SK-N-SH (cell line): ENCODE results near the gene PFKFB3. TPM values are rescaled to one million over a fixed set of nuclear protein-coding genes. Genes with fewer than 3 reads are reported as not detected.

Experiments
- CTCF ChIA-PET: fragments of 300-600, 350-600 bp; formaldehyde crosslinking; extraction: SDS; loops from one replicate; lab custom pipeline; 2021; lab: Yijun Ruan, JAX
- POLR2A ChIA-PET: fragments of 350-600 bp; sonication (Branson Sonifier 250); formaldehyde crosslinking; extraction: SDS; loops from one replicate; lab custom pipeline; 2020; ENCODE audit warnings: antibody characterized with exemption, inconsistent platforms; lab: Yijun Ruan, JAX
- DNase-seq: peaks from one replicate; pipeline ENCODE4 v3.0.0; 2012
- H2AFZ ChIP-seq: fragments of 200-600 bp; sonication (generic); 2 replicates; pipeline ENCODE4 v1.8.1; 2016; ENCODE audit warnings: antibody characterized with exemption, mild to moderate bottlenecking, low read depth
- H3F3A ChIP-seq: fragments of 200-600 bp; sonication (generic); replicated peaks from 2 replicates; pipeline ENCODE3; 2016; ENCODE audit warnings: antibody characterized with exemption, mild to moderate bottlenecking; ENCODE audit not compliant: insufficient read depth
- H3K27ac ChIP-seq, 2 experiments: fragments of 200-500 bp in 1 of 2; fragments of 200-600 bp in 1 of 2; sonication (Bioruptor generic) in 1 of 2; sonication (generic), shearing (Covaris generic) in 1 of 2; 2 replicates each; pipeline versions ENCODE4 v1.5.1 to v1.6.1; 2014 to 2016; ENCODE audit warnings: low read depth in 2 of 2, inconsistent platforms in 1 of 2, low read length in 1 of 2, mild to moderate bottlenecking in 1 of 2, mixed read lengths in 1 of 2
- H3K27me3 ChIP-seq: fragments of 200-600 bp; sonication (generic), shearing (Covaris generic); 2 replicates; pipeline ENCODE4 v1.6.1; 2016; ENCODE audit warnings: mixed run types; ENCODE audit not compliant: insufficient read depth
- H3K36me3 ChIP-seq, 2 experiments: fragments of 200-500 bp in 1 of 2; fragments of 200-600 bp in 1 of 2; sonication (Bioruptor generic) in 1 of 2; sonication (generic) in 1 of 2; replicated peaks in 1 of 2; 2 replicates each; pipeline versions ENCODE3 to v1.5.1; 2014 to 2016; ENCODE audit warnings: low read length in 1 of 2, mild to moderate bottlenecking in 1 of 2; ENCODE audit not compliant: insufficient read depth in 2 of 2, control insufficient read depth in 1 of 2
- H3K4me1 ChIP-seq, 2 experiments: fragments of 200-500 bp in 1 of 2; fragments of 200-600 bp in 1 of 2; sonication (Bioruptor generic) in 1 of 2; sonication (generic), shearing (Covaris generic) in 1 of 2; 2 replicates each; pipeline versions ENCODE4 v1.5.1 to v1.6.1; 2014 to 2016; ENCODE audit warnings: low read depth in 1 of 2, low read length in 1 of 2, mixed run types in 1 of 2; ENCODE audit not compliant: insufficient read depth in 2 of 2, control insufficient read depth in 1 of 2
- H3K4me2 ChIP-seq: fragments of 200-600 bp; sonication (generic), shearing (Covaris generic); 2 replicates; pipeline ENCODE4 v1.6.1; 2017; ENCODE audit warnings: mixed run types
- H3K4me3 ChIP-seq, 2 experiments: fragments of 200-500 bp in 1 of 2; fragments of 200-600 bp in 1 of 2; sonication (Bioruptor generic) in 1 of 2; sonication (generic), shearing (Covaris generic) in 1 of 2; 2 replicates each; pipeline versions ENCODE4 v1.5.1 to v1.8.1; 2014 to 2016; ENCODE audit warnings: low read depth in 2 of 2, inconsistent platforms in 1 of 2, low read length in 1 of 2, mild to moderate bottlenecking in 1 of 2, mixed read lengths in 1 of 2, moderate library complexity in 1 of 2
- H3K79me2 ChIP-seq: fragments of 200-600 bp; sonication (generic); 2 replicates; pipeline ENCODE4 v1.8.1; 2017; ENCODE audit warnings: mild to moderate bottlenecking; ENCODE audit not compliant: insufficient read depth
- H3K9ac ChIP-seq: fragments of 200-600 bp; sonication (generic); 2 replicates; pipeline ENCODE4 v1.6.1; 2017; ENCODE audit warnings: mixed run types
- H3K9me2 ChIP-seq: fragments of 200-600 bp; sonication (generic); 2 replicates; pipeline ENCODE4 v1.6.1; 2017; ENCODE audit warnings: mixed run types
- H3K9me3 ChIP-seq: fragments of 200-600 bp; sonication (generic); 2 replicates; pipeline ENCODE4 v1.6.1; 2017; ENCODE audit warnings: mixed run types, mild to moderate bottlenecking, moderate library complexity
- H4K20me1 ChIP-seq: fragments of 200-600 bp; sonication (generic); 2 replicates; pipeline ENCODE4 v1.6.1; 2017; ENCODE audit warnings: mild to moderate bottlenecking, mixed run types; ENCODE audit not compliant: insufficient read depth
- CHD2 ChIP-seq: fragments of 150-350 bp; IDR thresholded peaks from 2 replicates; pipeline ENCODE4 v1.6.1; 2018; ENCODE audit warnings: low read length; ENCODE audit not compliant: partially characterized antibody
- EP300 ChIP-seq, 2 experiments: IDR thresholded peaks; 2 replicates each; pipeline versions ENCODE4 v1.4.0 to v1.6.1; 2012; ENCODE audit warnings: borderline replicate concordance in 1 of 2, low read depth in 1 of 2, low read length in 1 of 2
- JUND ChIP-seq: IDR thresholded peaks from 2 replicates; pipeline ENCODE4 v1.4.0; 2012
- MXI1 ChIP-seq: IDR thresholded peaks from 2 replicates; pipeline ENCODE4 v1.6.1; 2012; ENCODE audit warnings: mild to moderate bottlenecking, low read depth, low read length, improper control_type of control experiment
- NRF1 ChIP-seq: IDR thresholded peaks from 2 replicates; pipeline ENCODE4 v1.6.1; 2012; ENCODE audit warnings: low read depth, mild to moderate bottlenecking, low read length
- RCOR1 ChIP-seq: fragments of 150-350 bp; IDR thresholded peaks from 2 replicates; pipeline ENCODE4 v1.6.1; 2017; ENCODE audit warnings: antibody characterized with exemption, low read length
- RFX5 ChIP-seq: IDR thresholded peaks from 2 replicates; pipeline ENCODE4 v1.6.1; 2012; ENCODE audit warnings: mild to moderate bottlenecking, improper control_type of control experiment, low read length
- RXRA ChIP-seq: IDR thresholded peaks from 2 replicates; pipeline ENCODE4 v1.4.0; 2012; ENCODE audit warnings: low read depth, mild to moderate bottlenecking, borderline replicate concordance
- SIN3A ChIP-seq: IDR thresholded peaks from 2 replicates; pipeline ENCODE4 v1.6.1; 2012; ENCODE audit warnings: low read depth, mild to moderate bottlenecking, low read length, moderate library complexity, borderline replicate concordance
- YY1 ChIP-seq: IDR thresholded peaks from 2 replicates; pipeline ENCODE4 v1.4.0; 2012; ENCODE audit warnings: low read depth, mild to moderate bottlenecking
- WGBS: methylation state at CpG from one replicate; pipeline ENCODE4 v1.1.6; 2017; ENCODE audit warnings: low lambda C conversion rate; 5-methylcytosine and 5-hydroxymethylcytosine counted together
- polyA plus RNA-seq, 3 experiments: library from polyadenylated mRNA; depleted of rRNA; stranded (reverse); fragments of >200 nt; gene quantifications; 2 replicates each; pipeline ENCODE4 v1.2.3, GENCODE V29; 2012
- TF ChIP-seq, protein P1 (sequence below): fragments of 200-600 bp; sonication (generic); IDR thresholded peaks from 2 replicates; pipeline ENCODE4 v1.6.1; 2017; ENCODE audit warnings: antibody characterized with exemption, mild to moderate bottlenecking, moderate library complexity
- TF ChIP-seq, protein P2 (sequence below): IDR thresholded peaks from 2 replicates; pipeline ENCODE4 v1.6.1; 2012; ENCODE audit warnings: mild to moderate bottlenecking, low read depth, low read length, moderate library complexity
- TF ChIP-seq, protein P3 (sequence below): fragments of 150-350 bp; IDR thresholded peaks from 2 replicates; pipeline ENCODE4 v1.6.1; 2016; ENCODE audit warnings: mild to moderate bottlenecking, low read depth, low read length
- TF ChIP-seq, protein P4 (sequence below): IDR thresholded peaks from 2 replicates; pipeline ENCODE4 v1.4.0; 2012; ENCODE audit warnings: low read depth

Gene PFKFB3
- polyA plus RNA-seq, 1 of the 3 experiments (the other 2 are of a cell fraction), result 59.7 TPM

DNA sequence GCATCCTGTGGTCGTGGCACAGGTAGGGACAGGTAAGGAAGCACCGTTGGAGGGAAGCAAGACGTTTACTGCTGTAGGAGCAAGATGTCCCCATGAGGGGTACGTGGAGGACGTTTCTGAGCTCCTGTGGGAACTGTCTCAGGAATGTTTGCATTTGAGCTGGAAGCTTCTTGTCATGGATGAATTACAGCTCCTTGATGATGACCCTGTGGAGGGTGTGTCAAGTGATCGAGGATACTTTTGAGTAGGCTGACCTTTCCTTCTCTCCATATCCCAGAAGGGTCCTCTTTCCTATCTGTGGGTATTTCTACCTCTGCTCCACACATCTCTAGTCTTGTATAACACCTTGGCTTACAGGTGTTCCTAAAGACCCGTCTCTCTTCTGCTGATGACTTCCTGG lies 94.8 kb downstream of the PFKFB3 start:
- TF ChIP-seq, protein P1, sequence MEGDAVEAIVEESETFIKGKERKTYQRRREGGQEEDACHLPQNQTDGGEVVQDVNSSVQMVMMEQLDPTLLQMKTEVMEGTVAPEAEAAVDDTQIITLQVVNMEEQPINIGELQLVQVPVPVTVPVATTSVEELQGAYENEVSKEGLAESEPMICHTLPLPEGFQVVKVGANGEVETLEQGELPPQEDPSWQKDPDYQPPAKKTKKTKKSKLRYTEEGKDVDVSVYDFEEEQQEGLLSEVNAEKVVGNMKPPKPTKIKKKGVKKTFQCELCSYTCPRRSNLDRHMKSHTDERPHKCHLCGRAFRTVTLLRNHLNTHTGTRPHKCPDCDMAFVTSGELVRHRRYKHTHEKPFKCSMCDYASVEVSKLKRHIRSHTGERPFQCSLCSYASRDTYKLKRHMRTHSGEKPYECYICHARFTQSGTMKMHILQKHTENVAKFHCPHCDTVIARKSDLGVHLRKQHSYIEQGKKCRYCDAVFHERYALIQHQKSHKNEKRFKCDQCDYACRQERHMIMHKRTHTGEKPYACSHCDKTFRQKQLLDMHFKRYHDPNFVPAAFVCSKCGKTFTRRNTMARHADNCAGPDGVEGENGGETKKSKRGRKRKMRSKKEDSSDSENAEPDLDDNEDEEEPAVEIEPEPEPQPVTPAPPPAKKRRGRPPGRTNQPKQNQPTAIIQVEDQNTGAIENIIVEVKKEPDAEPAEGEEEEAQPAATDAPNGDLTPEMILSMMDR, result no peak
- TF ChIP-seq, protein P2, sequence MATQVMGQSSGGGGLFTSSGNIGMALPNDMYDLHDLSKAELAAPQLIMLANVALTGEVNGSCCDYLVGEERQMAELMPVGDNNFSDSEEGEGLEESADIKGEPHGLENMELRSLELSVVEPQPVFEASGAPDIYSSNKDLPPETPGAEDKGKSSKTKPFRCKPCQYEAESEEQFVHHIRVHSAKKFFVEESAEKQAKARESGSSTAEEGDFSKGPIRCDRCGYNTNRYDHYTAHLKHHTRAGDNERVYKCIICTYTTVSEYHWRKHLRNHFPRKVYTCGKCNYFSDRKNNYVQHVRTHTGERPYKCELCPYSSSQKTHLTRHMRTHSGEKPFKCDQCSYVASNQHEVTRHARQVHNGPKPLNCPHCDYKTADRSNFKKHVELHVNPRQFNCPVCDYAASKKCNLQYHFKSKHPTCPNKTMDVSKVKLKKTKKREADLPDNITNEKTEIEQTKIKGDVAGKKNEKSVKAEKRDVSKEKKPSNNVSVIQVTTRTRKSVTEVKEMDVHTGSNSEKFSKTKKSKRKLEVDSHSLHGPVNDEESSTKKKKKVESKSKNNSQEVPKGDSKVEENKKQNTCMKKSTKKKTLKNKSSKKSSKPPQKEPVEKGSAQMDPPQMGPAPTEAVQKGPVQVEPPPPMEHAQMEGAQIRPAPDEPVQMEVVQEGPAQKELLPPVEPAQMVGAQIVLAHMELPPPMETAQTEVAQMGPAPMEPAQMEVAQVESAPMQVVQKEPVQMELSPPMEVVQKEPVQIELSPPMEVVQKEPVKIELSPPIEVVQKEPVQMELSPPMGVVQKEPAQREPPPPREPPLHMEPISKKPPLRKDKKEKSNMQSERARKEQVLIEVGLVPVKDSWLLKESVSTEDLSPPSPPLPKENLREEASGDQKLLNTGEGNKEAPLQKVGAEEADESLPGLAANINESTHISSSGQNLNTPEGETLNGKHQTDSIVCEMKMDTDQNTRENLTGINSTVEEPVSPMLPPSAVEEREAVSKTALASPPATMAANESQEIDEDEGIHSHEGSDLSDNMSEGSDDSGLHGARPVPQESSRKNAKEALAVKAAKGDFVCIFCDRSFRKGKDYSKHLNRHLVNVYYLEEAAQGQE, result no peak
- TF ChIP-seq EP300 (IDR thresholded peaks at IDR 0.05; ENCODE audit: borderline replicate concordance in 1 of 2, low read depth in 1 of 2, low read length in 1 of 2) (no peak), RFX5 (no peak)

DNA sequence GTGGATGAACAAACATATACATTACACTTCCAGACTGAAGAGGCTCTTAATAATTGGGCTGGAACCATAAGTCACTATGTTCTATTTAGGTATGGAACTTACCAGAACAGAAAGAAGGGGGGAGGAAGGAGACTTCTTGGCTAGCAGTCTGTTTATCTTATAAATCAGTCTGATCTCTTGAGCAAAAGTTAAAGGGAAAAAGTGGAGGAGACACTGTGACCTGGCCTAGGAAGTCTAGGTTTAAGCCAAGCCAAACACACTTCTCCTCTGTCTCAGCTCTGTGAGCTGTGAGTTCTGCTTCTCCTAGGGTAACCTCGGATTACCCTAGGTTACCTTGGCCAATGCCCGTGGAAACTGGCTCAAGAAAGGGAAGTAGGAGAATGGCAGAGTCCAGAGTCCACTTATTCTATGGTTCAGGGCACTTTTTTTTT lies 95.2 kb downstream of the PFKFB3 start:
- no peaks in the 10 kb centered on the region for H4K20me1 ChIP-seq
- CTCF ChIA-PET, result no interaction called here
- no peaks in the 10 kb centered on the region for H3K79me2 ChIP-seq

More for the DNA sequence above, 94.8 kb downstream of the PFKFB3 start:
- Histone ChIP-seq H3K27ac (peak overlapping the region in 1 of 2 experiments; percentile 61; a peak in 2 of 4 replicates), H2AFZ (no peak overlapping the region), H3K36me3 (no peaks in the 10 kb centered on the region), H3K79me2 (no peaks in the 10 kb centered on the region), H3K9me2 (no peaks in the 10 kb centered on the region), H4K20me1 (no peaks in the 10 kb centered on the region), H3K4me2 (no peak overlapping the region), H3K9ac (no peak overlapping the region), H3K4me1 (peaks cover 6 to 33% of the 10 kb centered on the region in 2 experiments), H3F3A (peaks cover 11% of the 10 kb centered on the region), H3K4me3 (no peak overlapping the region), H3K27me3 (no peaks in the 10 kb centered on the region), H3K9me3 (no peaks in the 10 kb centered on the region)
- CTCF ChIA-PET, result no interaction called here
- 41% methylated on average over 7 of the region's 7 CpGs for WGBS
- DNase-seq, result no peak
- POLR2A ChIA-PET, result no interaction called here

More for the DNA sequence above, 95.2 kb downstream of the PFKFB3 start:
- H3K4me1 ChIP-seq, result peaks cover 6 to 33% of the 10 kb centered on the region in 2 experiments
- no peak overlapping the region for H3K4me2 ChIP-seq
- POLR2A ChIA-PET, result no interaction called here
- H3K4me3 ChIP-seq, result no peak overlapping the region
- H3K9me3 ChIP-seq, result no peaks in the 10 kb centered on the region
- no peaks in the 10 kb centered on the region for H3K9me2 ChIP-seq
- 12% methylated on average over 2 of the region's 2 CpGs for WGBS
- H3K27ac ChIP-seq, result peak overlapping the region in 1 of 2 experiments; percentile 61; a peak in 2 of 4 replicates
- H3K36me3 ChIP-seq, result no peaks in the 10 kb centered on the region
- no peak overlapping the region for H3K9ac ChIP-seq
- no peaks in the 10 kb centered on the region for H3K27me3 ChIP-seq
- no peak for DNase-seq
- H3F3A ChIP-seq, result peaks cover 11% of the 10 kb centered on the region
- no peak overlapping the region for H2AFZ ChIP-seq
- TF ChIP-seq, protein P3, sequence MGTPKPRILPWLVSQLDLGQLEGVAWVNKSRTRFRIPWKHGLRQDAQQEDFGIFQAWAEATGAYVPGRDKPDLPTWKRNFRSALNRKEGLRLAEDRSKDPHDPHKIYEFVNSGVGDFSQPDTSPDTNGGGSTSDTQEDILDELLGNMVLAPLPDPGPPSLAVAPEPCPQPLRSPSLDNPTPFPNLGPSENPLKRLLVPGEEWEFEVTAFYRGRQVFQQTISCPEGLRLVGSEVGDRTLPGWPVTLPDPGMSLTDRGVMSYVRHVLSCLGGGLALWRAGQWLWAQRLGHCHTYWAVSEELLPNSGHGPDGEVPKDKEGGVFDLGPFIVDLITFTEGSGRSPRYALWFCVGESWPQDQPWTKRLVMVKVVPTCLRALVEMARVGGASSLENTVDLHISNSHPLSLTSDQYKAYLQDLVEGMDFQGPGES, result no peak
- TF ChIP-seq, protein P4, sequence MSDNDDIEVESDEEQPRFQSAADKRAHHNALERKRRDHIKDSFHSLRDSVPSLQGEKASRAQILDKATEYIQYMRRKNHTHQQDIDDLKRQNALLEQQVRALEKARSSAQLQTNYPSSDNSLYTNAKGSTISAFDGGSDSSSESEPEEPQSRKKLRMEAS, result no peak
- TF ChIP-seq RXRA (no peak), EP300 (IDR thresholded peaks at IDR 0.05; ENCODE audit: borderline replicate concordance in 1 of 2, low read depth in 1 of 2, low read length in 1 of 2) (no peak), MXI1 (no peak), CHD2 (no peak), JUND (no peak), SIN3A (no peak), YY1 (no peak), NRF1 (no peak), RCOR1 (no peak)
- TF ChIP-seq, protein P1, result no peak
